CD14-positive monocyte (primary cell): ENCODE measurements around the gene SLC47A2. TPM values are rescaled to one million over a fixed set of nuclear protein-coding genes. Genes with fewer than 3 reads are reported as not detected.

Experiments
- DNase-seq, 3 donors: peaks; one replicate each; pipeline ENCODE4 v3.0.0-alpha.2; 2011 to 2022
- H2AFZ ChIP-seq: 2 replicates; pipeline ENCODE4 v1.6.0; 2012; ENCODE audit warnings: mild to moderate bottlenecking, low read depth, low read length, inconsistent platforms; ENCODE audit not compliant: insufficient read depth, poor library complexity, severe bottlenecking
- H3K27ac ChIP-seq, 2 donors: 1 replicate in 1 of 2; 2 replicates in 1 of 2; pipeline ENCODE4 v1.5.1; 2012 to 2013; ENCODE audit warnings: low read length in 2 of 2, control low read depth in 1 of 2, inconsistent platforms in 1 of 2, low read depth in 1 of 2, mild to moderate bottlenecking in 1 of 2
- H3K27me3 ChIP-seq, 2 donors: one replicate each; pipeline versions ENCODE4 v1.6.0 to v1.6.1; 2011 to 2013; ENCODE audit warnings: low read length in 2 of 2; ENCODE audit not compliant: control insufficient read depth in 2 of 2, insufficient read depth in 2 of 2
- H3K36me3 ChIP-seq, 2 donors: replicated peaks in 1 of 2; 1 replicate in 1 of 2; 2 replicates in 1 of 2; pipeline versions ENCODE4 v1.5.1 to v1.6.1; 2012 to 2013; ENCODE audit warnings: low read length in 2 of 2, control low read depth in 1 of 2, inconsistent platforms in 1 of 2, mild to moderate bottlenecking in 1 of 2; ENCODE audit not compliant: insufficient read depth in 2 of 2, control insufficient read depth in 1 of 2
- H3K4me1 ChIP-seq, 2 donors: 1 replicate in 1 of 2; 2 replicates in 1 of 2; pipeline versions ENCODE4 v1.5.1 to v1.6.1; 2012 to 2013; ENCODE audit warnings: low read length in 2 of 2, control low read depth in 1 of 2, inconsistent platforms in 1 of 2, mild to moderate bottlenecking in 1 of 2, moderate library complexity in 1 of 2; ENCODE audit not compliant: insufficient read depth in 2 of 2, control insufficient read depth in 1 of 2
- H3K4me2 ChIP-seq: replicated peaks from 2 replicates; pipeline ENCODE3; 2012; ENCODE audit warnings: low read length, moderate library complexity, mild to moderate bottlenecking; ENCODE audit not compliant: poor library complexity, severe bottlenecking; ENCODE audit errors: extremely low read depth
- H3K4me3 ChIP-seq, 3 experiments: fragments of 200-600 bp in 1 of 3; sonication (generic) in 1 of 3; replicated peaks in 1 of 3; 1 replicate in 2 of 3; 2 replicates in 1 of 3; pipeline ENCODE4 v1.5.1; 2011 to 2013; ENCODE audit warnings: low read length in 3 of 3, mild to moderate bottlenecking in 3 of 3, control low read depth in 2 of 3, low read depth in 2 of 3, inconsistent platforms in 1 of 3, moderate library complexity in 1 of 3
- H3K79me2 ChIP-seq: 2 replicates; pipeline ENCODE4 v1.6.0; 2012; ENCODE audit warnings: mild to moderate bottlenecking, control low read depth, inconsistent platforms, low read length, moderate library complexity; ENCODE audit not compliant: insufficient read depth
- H3K9ac ChIP-seq: 2 replicates; pipeline ENCODE4 v1.6.0; 2017; ENCODE audit warnings: low read length, mild to moderate bottlenecking; ENCODE audit not compliant: insufficient read depth, poor library complexity, severe bottlenecking
- H3K9me3 ChIP-seq, 2 donors: replicated peaks in 1 of 2; 1 replicate in 1 of 2; 2 replicates in 1 of 2; pipeline versions ENCODE4 v1.5.1 to v1.6.1; 2012 to 2013; ENCODE audit warnings: low read length in 2 of 2, control low read depth in 1 of 2; ENCODE audit not compliant: control insufficient read depth in 1 of 2, insufficient read depth in 1 of 2
- H4K20me1 ChIP-seq: 2 replicates; pipeline ENCODE4 v1.6.0; 2012; ENCODE audit warnings: mild to moderate bottlenecking, low read length, control low read depth, moderate library complexity; ENCODE audit not compliant: insufficient read depth
- H3K27ac Mint-ChIP-seq, 7 donors: one replicate each; pipeline ENCODE4 v1.8.0; 2020; ENCODE audit warnings: mild to moderate bottlenecking in 7 of 7, mixed read lengths in 7 of 7, moderate library complexity in 6 of 7, inconsistent platforms in 2 of 7
- H3K27me3 Mint-ChIP-seq, 3 donors: one replicate each; pipeline ENCODE4 v1.8.0; 2021 to 2022; ENCODE audit warnings: low read depth in 3 of 3, mild to moderate bottlenecking in 3 of 3, mixed read lengths in 3 of 3, moderate library complexity in 3 of 3, inconsistent platforms in 1 of 3
- H3K36me3 Mint-ChIP-seq, 2 donors: one replicate each; pipeline ENCODE4 v1.8.0; 2020; ENCODE audit warnings: mixed read lengths in 2 of 2, inconsistent platforms in 1 of 2, mild to moderate bottlenecking in 1 of 2
- H3K4me1 Mint-ChIP-seq: one replicate; pipeline ENCODE4 v1.8.0; 2020; ENCODE audit warnings: mild to moderate bottlenecking, mixed read lengths
- H3K4me3 Mint-ChIP-seq, 2 donors: one replicate each; pipeline ENCODE4 v1.8.0; 2020; ENCODE audit warnings: mild to moderate bottlenecking in 2 of 2, mixed read lengths in 2 of 2, moderate library complexity in 1 of 2
- H3K9me3 Mint-ChIP-seq, 7 donors: one replicate each; pipeline ENCODE4 v1.8.0; 2020 to 2022; ENCODE audit warnings: mixed read lengths in 7 of 7, mild to moderate bottlenecking in 6 of 7, moderate library complexity in 6 of 7, inconsistent platforms in 2 of 7
- WGBS: methylation state at CpG from one replicate; pipeline ENCODE4 v1.1.5; 2013; ENCODE audit warnings: missing lambda C conversion rate; ENCODE audit not compliant: insufficient coverage; 5-methylcytosine and 5-hydroxymethylcytosine counted together
- intact Hi-C, 2 donors: fragments of 100-400 bp; cut with micrococcal nuclease; formaldehyde crosslinking; loops; one replicate each; pipeline versions ENCODE4 v1.15.0 to v1.15.1; 2023
- polyA plus RNA-seq, 3 donors: library from polyadenylated mRNA; depleted of rRNA in 1 of 3; unstranded in 2 of 3; stranded (reverse) in 1 of 3; fragments of 300-500 nt in 2 of 3; fragments of >200 nt in 1 of 3; fragmentation: Illumina TruSeq in 2 of 3; gene quantifications; 1 replicate in 2 of 3; 2 replicates in 1 of 3; pipeline ENCODE4 v1.2.3, GENCODE V29; 2012 to 2021
- TF ChIP-seq, protein P1 (sequence below): fragments of 200-600 bp; IDR thresholded peaks from one replicate; pipeline ENCODE4 v1.8.0; 2022; ENCODE audit warnings: antibody characterized with exemption, mild to moderate bottlenecking

SLC47A2 gene
- polyA plus RNA-seq, 3 donors = not detected

DNA sequence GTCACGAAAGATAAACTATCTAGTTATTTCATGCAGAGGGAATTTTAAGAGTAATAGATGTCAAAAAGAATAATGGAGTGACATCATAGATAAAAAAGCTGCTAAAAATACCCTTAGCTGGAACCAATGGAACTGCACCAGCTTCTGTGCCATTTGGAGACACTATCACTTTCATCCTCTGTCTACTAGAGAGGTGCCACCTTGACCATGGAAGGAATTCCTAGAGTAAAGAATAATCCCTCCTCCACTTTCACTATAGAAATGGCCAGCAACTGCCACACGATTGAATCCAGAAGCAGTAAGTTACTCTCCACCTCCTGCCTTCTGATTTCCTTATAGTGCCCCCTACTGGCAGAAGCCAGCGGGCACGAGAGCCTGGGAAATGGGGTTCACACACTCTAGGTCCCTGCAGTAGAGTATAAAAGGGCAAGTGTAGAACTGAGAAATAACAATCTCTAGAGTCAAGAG is 70.6 kb downstream of the SLC47A2 start:
- H3K27ac ChIP-seq = no peak overlapping the region
- H3K4me2 ChIP-seq = no peak overlapping the region
- H3K36me3 Mint-ChIP-seq = peaks cover 0 to 2% of the 10 kb centered on the region in 2 donors
- H3K4me3 ChIP-seq = no peak overlapping the region
- peaks cover 22% of the 10 kb centered on the region for H3K79me2 ChIP-seq
- H2AFZ ChIP-seq = peak overlapping the region; percentile 21
- H3K9me3 ChIP-seq = no peaks in the 10 kb centered on the region
- H3K9ac ChIP-seq = no peak overlapping the region
- peaks cover 0 to 2% (median 1%) of the 10 kb centered on the region in 3 donors for H3K27me3 Mint-ChIP-seq
- TF ChIP-seq, protein P1, sequence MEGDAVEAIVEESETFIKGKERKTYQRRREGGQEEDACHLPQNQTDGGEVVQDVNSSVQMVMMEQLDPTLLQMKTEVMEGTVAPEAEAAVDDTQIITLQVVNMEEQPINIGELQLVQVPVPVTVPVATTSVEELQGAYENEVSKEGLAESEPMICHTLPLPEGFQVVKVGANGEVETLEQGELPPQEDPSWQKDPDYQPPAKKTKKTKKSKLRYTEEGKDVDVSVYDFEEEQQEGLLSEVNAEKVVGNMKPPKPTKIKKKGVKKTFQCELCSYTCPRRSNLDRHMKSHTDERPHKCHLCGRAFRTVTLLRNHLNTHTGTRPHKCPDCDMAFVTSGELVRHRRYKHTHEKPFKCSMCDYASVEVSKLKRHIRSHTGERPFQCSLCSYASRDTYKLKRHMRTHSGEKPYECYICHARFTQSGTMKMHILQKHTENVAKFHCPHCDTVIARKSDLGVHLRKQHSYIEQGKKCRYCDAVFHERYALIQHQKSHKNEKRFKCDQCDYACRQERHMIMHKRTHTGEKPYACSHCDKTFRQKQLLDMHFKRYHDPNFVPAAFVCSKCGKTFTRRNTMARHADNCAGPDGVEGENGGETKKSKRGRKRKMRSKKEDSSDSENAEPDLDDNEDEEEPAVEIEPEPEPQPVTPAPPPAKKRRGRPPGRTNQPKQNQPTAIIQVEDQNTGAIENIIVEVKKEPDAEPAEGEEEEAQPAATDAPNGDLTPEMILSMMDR = peak; percentile 89
- no peak overlapping the region for H3K27ac Mint-ChIP-seq
- DNase-seq = peak; percentile 49 to 60 (median 58)
- H3K4me1 ChIP-seq = peaks cover 28 to 42% of the 10 kb centered on the region in 2 donors
- WGBS = no CpG with 5 or more reads among the region's 4 CpGs
- H3K4me1 Mint-ChIP-seq = peaks cover 43% of the 10 kb centered on the region
- no peak overlapping the region for H3K4me3 Mint-ChIP-seq
- no peaks in the 10 kb centered on the region for H3K27me3 ChIP-seq
- intact Hi-C loops = loop anchor here (5.0 to 10.0 kb wide), 3 partner anchors 79 to 281 kb away; partner anchors contain the start of gene B9D1 (in 2 of the 2)
- peaks cover 3% of the 10 kb centered on the region for H4K20me1 ChIP-seq
- no peaks in the 10 kb centered on the region for H3K9me3 Mint-ChIP-seq
- H3K36me3 ChIP-seq = no peaks in the 10 kb centered on the region

DNA sequence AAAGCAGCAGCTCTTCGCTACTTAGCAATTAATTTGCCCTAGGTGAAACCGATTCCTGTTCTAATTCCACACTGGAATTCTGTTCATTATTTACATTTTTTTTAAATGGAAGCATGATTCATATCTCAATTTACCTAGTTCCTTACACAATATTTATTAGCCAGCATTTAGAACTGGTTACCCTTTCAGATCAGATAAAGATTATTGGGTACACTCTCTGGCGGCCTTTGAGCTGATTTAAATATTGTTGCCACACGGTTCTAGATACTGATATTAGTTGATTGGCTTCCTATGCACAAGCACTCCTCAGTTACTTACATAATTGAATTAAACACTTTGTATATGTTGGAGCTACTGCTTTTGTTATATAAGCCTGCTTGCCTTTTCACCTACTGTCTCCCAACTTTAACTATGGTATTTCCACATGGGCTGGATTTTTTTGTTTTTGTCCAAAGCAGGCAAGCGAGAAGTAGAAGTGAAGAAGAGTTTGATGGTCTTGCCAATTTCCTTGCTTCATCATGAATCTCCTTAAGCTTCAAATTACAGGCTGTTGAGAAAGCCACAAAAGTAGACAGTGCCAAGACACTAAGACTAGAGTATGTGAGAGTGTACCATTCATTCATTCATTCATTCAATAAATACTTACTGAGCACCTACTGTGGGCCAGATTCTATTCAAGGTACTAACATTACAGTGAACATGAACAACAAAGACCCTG is 71.7 kb downstream of the SLC47A2 start:
- no peak overlapping the region for H3K4me3 Mint-ChIP-seq
- no CpG with 5 or more reads among the region's 5 CpGs for WGBS
- no peaks in the 10 kb centered on the region for H3K36me3 Mint-ChIP-seq
- Histone ChIP-seq H3K4me1 (peaks cover 21 to 31% of the 10 kb centered on the region in 2 donors), H3K27ac (no peak overlapping the region), H3K4me3 (no peak overlapping the region), H3K4me2 (no peak overlapping the region), H4K20me1 (no peaks in the 10 kb centered on the region), H3K9me3 (no peaks in the 10 kb centered on the region), H2AFZ (no peak overlapping the region), H3K36me3 (no peaks in the 10 kb centered on the region), H3K79me2 (peaks cover 11% of the 10 kb centered on the region), H3K27me3 (no peaks in the 10 kb centered on the region), H3K9ac (no peak overlapping the region)
- H3K27me3 Mint-ChIP-seq = peaks cover 0 to 2% (median 1%) of the 10 kb centered on the region in 3 donors
- TF ChIP-seq, protein P1 = no peak
- intact Hi-C loops = loop anchor here (5.0 to 10.0 kb wide), 3 partner anchors 80 to 280 kb away; partner anchors contain the start of gene B9D1 (in 2 of the 2)
- no peaks in the 10 kb centered on the region for H3K9me3 Mint-ChIP-seq
- DNase-seq = no peak
- peaks cover 32% of the 10 kb centered on the region for H3K4me1 Mint-ChIP-seq
- H3K27ac Mint-ChIP-seq = no peak overlapping the region
